Esophagus squamous epithelium (tissue), 4 donors: ENCODE data around the gene MYL10.

Experiments used
- POLR2A ChIP-seq, 4 donors: fragments of 450-650 bp; IDR thresholded peaks; one replicate each; pipeline ENCODE4 v1.6.1; 2017; ENCODE audit warnings: antibody characterized with exemption in 4 of 4, mild to moderate bottlenecking in 4 of 4, moderate library complexity in 3 of 4
- TF ChIP-seq, protein P1 (sequence below), 6 experiments: fragments of 450-650 bp in 4 of 6; fragments of 200-600 bp in 2 of 6; sonication (generic) in 2 of 6; IDR thresholded peaks; one replicate each; pipeline ENCODE4 v1.5.1; 2016 to 2019; ENCODE audit warnings: antibody characterized with exemption in 6 of 6, mild to moderate bottlenecking in 4 of 6, moderate library complexity in 4 of 6

DNA sequence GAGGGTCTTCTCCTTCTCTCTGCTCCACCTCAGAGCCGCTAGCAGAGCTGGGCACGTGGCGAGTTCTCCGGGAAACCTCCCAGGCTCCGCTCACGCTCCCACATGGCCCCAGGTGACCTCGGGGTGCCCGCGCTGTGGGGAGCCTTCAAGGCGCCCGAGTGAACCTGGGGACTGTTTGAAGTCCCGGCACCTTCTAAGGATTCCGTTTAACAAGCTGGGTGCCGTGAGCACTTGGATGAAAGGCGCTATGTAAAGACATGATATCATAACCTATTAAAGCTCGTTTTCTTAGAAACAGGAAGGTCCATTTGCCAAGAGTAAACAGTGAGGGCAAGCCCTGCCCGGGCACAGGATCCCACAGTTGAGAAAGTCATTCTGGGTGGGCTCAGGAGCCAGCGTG, 15.8 kb upstream of the MYL10 start:
- TF ChIP-seq, protein P1, sequence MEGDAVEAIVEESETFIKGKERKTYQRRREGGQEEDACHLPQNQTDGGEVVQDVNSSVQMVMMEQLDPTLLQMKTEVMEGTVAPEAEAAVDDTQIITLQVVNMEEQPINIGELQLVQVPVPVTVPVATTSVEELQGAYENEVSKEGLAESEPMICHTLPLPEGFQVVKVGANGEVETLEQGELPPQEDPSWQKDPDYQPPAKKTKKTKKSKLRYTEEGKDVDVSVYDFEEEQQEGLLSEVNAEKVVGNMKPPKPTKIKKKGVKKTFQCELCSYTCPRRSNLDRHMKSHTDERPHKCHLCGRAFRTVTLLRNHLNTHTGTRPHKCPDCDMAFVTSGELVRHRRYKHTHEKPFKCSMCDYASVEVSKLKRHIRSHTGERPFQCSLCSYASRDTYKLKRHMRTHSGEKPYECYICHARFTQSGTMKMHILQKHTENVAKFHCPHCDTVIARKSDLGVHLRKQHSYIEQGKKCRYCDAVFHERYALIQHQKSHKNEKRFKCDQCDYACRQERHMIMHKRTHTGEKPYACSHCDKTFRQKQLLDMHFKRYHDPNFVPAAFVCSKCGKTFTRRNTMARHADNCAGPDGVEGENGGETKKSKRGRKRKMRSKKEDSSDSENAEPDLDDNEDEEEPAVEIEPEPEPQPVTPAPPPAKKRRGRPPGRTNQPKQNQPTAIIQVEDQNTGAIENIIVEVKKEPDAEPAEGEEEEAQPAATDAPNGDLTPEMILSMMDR (IDR thresholded peaks at IDR 0.05), result no peak
- TF ChIP-seq POLR2A (IDR thresholded peaks at IDR 0.05), result no peak
